WTC11 (cell line): ENCODE measurements around the gene NSUN7.

Experiments used
- CREB1 ChIP-seq: sonication (generic); formaldehyde crosslinking; IDR thresholded peaks from 2 replicates; pipeline ENCODE4 v1.8.0; 2023; ENCODE audit warnings: mild to moderate bottlenecking, missing genetic modification reagents
- CTCF ChIP-seq: fragments of 200-600 bp; IDR thresholded peaks from 2 replicates; pipeline ENCODE4 v1.8.0; 2022; ENCODE audit warnings: antibody characterized with exemption
- ESRRA ChIP-seq: sonication (generic); formaldehyde crosslinking; IDR thresholded peaks from 2 replicates; pipeline ENCODE4 v1.8.1; 2022; ENCODE audit warnings: mild to moderate bottlenecking, missing genetic modification reagents, borderline replicate concordance
- ETV6 ChIP-seq: sonication (generic); formaldehyde crosslinking; IDR thresholded peaks from 2 replicates; pipeline ENCODE4 v1.8.1; 2022; ENCODE audit warnings: mild to moderate bottlenecking, missing genetic modification reagents
- HMGA2 ChIP-seq: fragments of 250-450 bp; sonication (Bioruptor Pico); IDR thresholded peaks from 2 replicates; pipeline ENCODE4 v1.4.0; 2021; ENCODE audit warnings: mild to moderate bottlenecking, moderate library complexity
- HMGXB4 ChIP-seq: sonication (generic); formaldehyde crosslinking; IDR thresholded peaks from 2 replicates; pipeline ENCODE4 v1.8.1; 2023; ENCODE audit warnings: mild to moderate bottlenecking, moderate library complexity, missing genetic modification reagents
- RELA ChIP-seq: sonication (generic); formaldehyde crosslinking; IDR thresholded peaks from 2 replicates; pipeline ENCODE4 v1.8.1; 2022; ENCODE audit warnings: missing genetic modification reagents, mild to moderate bottlenecking, borderline replicate concordance
- USF1 ChIP-seq: sonication (generic); formaldehyde crosslinking; IDR thresholded peaks from 2 replicates; pipeline ENCODE4 v1.8.0; 2022; ENCODE audit warnings: mild to moderate bottlenecking, missing genetic modification reagents

GRCh38 chr4:40832175-40832574 is 82.4 kb downstream of the NSUN7 start:
- no peak for TF ChIP-seq ETV6
- TF ChIP-seq CTCF = no peak
- no peak for TF ChIP-seq ESRRA (CRISPR knock-in tag)
- no peak for TF ChIP-seq RELA (CRISPR knock-in tag)
- TF ChIP-seq HMGA2 (CRISPR knock-in tag) = no peak
- no peak for TF ChIP-seq HMGXB4 (CRISPR knock-in tag)
- TF ChIP-seq CREB1 (CRISPR knock-in tag) = no peak
- TF ChIP-seq USF1 (CRISPR knock-in tag) = no peak
